ENCODE data around the gene DAB1. TPM values are rescaled to one million over a fixed set of nuclear protein-coding genes. Genes with fewer than 3 reads are reported as not detected.

The DAB1 gene
- polyA plus RNA-seq, 1 donor from 2014 or later: 11.4 TPM

DNA sequence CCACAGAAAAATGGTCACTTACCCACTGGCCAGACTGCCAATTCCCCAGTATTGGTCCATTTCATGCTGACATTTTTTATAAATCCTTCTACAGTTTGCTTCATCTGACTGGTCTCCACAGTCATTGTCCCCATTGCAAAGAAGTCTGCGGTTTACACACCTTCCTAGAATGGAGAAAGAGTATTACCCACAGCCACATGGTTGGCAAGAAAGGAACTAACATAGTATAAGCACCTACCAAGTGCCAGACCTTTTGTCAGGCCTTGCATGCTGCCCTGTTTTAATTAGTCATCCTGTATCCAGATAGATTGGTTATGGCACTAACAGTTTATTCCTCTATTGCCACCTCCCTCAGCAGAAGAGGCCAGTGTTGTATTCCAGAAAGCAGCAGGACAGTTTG lies 469.2 kb downstream of the DAB1 start:
- Histone ChIP-seq H3K4me2 (ENCODE audit: low read length) (no peak overlapping the region), H3K27ac (ENCODE audit: low read length) (no peak overlapping the region), H3K36me3 (ENCODE audit: insufficient read depth, low read length) (no peaks in the 10 kb centered on the region), H3K9me3 (ENCODE audit: low read length) (no peaks in the 10 kb centered on the region), H3F3A (ENCODE audit: insufficient read depth, low read length, poor library complexity, severe bottlenecking) (no peaks in the 10 kb centered on the region), H3K9ac (ENCODE audit: low read length) (no peak overlapping the region), H2AFZ (ENCODE audit: low read depth, low read length) (no peak overlapping the region), H3K9me2 (ENCODE audit: insufficient read depth, low read length) (no peaks in the 10 kb centered on the region), H3K79me2 (replicated peaks; ENCODE audit: insufficient read depth, low read length) (no peaks in the 10 kb centered on the region), H4K20me1 (ENCODE audit: insufficient read depth) (no peaks in the 10 kb centered on the region), H3K27me3 (ENCODE audit: insufficient read depth, low read depth, low read length) (no peaks in the 10 kb centered on the region), H3K4me3 (ENCODE audit: low read length) (no peak overlapping the region)
- TF ChIP-seq TAF1 (IDR thresholded peaks at IDR 0.05; ENCODE audit: low read depth): no peak
- TF ChIP-seq EP300 (conservative IDR thresholded peaks at IDR 0.05; ENCODE audit: poor library complexity, severe bottlenecking): no peak
- TF ChIP-seq EZH2 (IDR thresholded peaks at IDR 0.05; ENCODE audit: borderline replicate concordance, insufficient read depth, low read length, poor library complexity, severe bottlenecking): no peak
- TF ChIP-seq, protein P1, sequence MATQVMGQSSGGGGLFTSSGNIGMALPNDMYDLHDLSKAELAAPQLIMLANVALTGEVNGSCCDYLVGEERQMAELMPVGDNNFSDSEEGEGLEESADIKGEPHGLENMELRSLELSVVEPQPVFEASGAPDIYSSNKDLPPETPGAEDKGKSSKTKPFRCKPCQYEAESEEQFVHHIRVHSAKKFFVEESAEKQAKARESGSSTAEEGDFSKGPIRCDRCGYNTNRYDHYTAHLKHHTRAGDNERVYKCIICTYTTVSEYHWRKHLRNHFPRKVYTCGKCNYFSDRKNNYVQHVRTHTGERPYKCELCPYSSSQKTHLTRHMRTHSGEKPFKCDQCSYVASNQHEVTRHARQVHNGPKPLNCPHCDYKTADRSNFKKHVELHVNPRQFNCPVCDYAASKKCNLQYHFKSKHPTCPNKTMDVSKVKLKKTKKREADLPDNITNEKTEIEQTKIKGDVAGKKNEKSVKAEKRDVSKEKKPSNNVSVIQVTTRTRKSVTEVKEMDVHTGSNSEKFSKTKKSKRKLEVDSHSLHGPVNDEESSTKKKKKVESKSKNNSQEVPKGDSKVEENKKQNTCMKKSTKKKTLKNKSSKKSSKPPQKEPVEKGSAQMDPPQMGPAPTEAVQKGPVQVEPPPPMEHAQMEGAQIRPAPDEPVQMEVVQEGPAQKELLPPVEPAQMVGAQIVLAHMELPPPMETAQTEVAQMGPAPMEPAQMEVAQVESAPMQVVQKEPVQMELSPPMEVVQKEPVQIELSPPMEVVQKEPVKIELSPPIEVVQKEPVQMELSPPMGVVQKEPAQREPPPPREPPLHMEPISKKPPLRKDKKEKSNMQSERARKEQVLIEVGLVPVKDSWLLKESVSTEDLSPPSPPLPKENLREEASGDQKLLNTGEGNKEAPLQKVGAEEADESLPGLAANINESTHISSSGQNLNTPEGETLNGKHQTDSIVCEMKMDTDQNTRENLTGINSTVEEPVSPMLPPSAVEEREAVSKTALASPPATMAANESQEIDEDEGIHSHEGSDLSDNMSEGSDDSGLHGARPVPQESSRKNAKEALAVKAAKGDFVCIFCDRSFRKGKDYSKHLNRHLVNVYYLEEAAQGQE (IDR thresholded peaks at IDR 0.05; ENCODE audit: borderline replicate concordance): no peak
- TF ChIP-seq, protein P2, sequence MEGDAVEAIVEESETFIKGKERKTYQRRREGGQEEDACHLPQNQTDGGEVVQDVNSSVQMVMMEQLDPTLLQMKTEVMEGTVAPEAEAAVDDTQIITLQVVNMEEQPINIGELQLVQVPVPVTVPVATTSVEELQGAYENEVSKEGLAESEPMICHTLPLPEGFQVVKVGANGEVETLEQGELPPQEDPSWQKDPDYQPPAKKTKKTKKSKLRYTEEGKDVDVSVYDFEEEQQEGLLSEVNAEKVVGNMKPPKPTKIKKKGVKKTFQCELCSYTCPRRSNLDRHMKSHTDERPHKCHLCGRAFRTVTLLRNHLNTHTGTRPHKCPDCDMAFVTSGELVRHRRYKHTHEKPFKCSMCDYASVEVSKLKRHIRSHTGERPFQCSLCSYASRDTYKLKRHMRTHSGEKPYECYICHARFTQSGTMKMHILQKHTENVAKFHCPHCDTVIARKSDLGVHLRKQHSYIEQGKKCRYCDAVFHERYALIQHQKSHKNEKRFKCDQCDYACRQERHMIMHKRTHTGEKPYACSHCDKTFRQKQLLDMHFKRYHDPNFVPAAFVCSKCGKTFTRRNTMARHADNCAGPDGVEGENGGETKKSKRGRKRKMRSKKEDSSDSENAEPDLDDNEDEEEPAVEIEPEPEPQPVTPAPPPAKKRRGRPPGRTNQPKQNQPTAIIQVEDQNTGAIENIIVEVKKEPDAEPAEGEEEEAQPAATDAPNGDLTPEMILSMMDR (IDR thresholded peaks at IDR 0.05; ENCODE audit: poor library complexity, severe bottlenecking): no peak
- TF ChIP-seq RAD21 (conservative IDR thresholded peaks at IDR 0.05): no peak
- no peak for TF ChIP-seq POLR2AphosphoS5 (IDR thresholded peaks at IDR 0.05)
- no peak for TF ChIP-seq SMC3 (conservative IDR thresholded peaks at IDR 0.05; ENCODE audit: poor library complexity)
- no peak for TF ChIP-seq MXI1 (conservative IDR thresholded peaks at IDR 0.05; ENCODE audit: poor library complexity, severe bottlenecking)

DNA sequence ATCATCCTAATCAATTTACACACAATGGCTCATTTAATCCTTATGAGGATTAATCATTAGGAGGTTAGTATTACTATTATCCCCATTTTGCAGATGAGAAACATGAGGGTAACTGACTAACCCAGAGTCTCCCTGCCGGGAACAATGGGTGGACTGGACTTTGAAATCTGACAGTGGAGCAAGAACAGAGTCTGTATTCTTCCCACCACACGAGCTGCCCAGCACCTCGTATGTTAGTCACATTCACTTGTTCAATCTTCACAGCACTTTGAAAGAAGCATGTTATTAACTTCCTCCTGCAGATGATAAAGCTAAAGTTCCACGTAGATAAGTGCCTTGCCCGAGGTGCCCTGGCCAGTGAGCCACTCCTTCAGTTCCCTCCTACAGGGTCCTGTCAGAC lies 470.5 kb downstream of the DAB1 start:
- TF ChIP-seq SMC3 (conservative IDR thresholded peaks at IDR 0.05; ENCODE audit: poor library complexity): no peak
- no peak for TF ChIP-seq MXI1 (conservative IDR thresholded peaks at IDR 0.05; ENCODE audit: poor library complexity, severe bottlenecking)
- TF ChIP-seq TAF1 (IDR thresholded peaks at IDR 0.05; ENCODE audit: low read depth): no peak
- TF ChIP-seq, protein P2 (IDR thresholded peaks at IDR 0.05; ENCODE audit: poor library complexity, severe bottlenecking): no peak
- no peak for TF ChIP-seq POLR2AphosphoS5 (IDR thresholded peaks at IDR 0.05)
- TF ChIP-seq, protein P1 (IDR thresholded peaks at IDR 0.05; ENCODE audit: borderline replicate concordance): no peak
- TF ChIP-seq RAD21 (conservative IDR thresholded peaks at IDR 0.05): no peak
- TF ChIP-seq EP300 (conservative IDR thresholded peaks at IDR 0.05; ENCODE audit: poor library complexity, severe bottlenecking): no peak
- TF ChIP-seq EZH2 (IDR thresholded peaks at IDR 0.05; ENCODE audit: borderline replicate concordance, insufficient read depth, low read length, poor library complexity, severe bottlenecking): no peak

More for the DNA sequence above, 470.5 kb downstream of the DAB1 start:
- H3K9ac ChIP-seq (ENCODE audit: low read length): no peak overlapping the region
- no peak overlapping the region for H3K4me2 ChIP-seq (ENCODE audit: low read length)
- H3K27ac ChIP-seq (ENCODE audit: low read length): no peak overlapping the region
- no peaks in the 10 kb centered on the region for H3K36me3 ChIP-seq (ENCODE audit: insufficient read depth, low read length)
- no peaks in the 10 kb centered on the region for H3K27me3 ChIP-seq (ENCODE audit: insufficient read depth, low read depth, low read length)
- no peaks in the 10 kb centered on the region for H4K20me1 ChIP-seq (ENCODE audit: insufficient read depth)
- H3K4me3 ChIP-seq (ENCODE audit: low read length): no peak overlapping the region
- H3K9me3 ChIP-seq (ENCODE audit: low read length): no peaks in the 10 kb centered on the region
- no peaks in the 10 kb centered on the region for H3K79me2 ChIP-seq (replicated peaks; ENCODE audit: insufficient read depth, low read length)
- H3F3A ChIP-seq (ENCODE audit: insufficient read depth, low read length, poor library complexity, severe bottlenecking): no peaks in the 10 kb centered on the region
- H3K9me2 ChIP-seq (ENCODE audit: insufficient read depth, low read length): no peaks in the 10 kb centered on the region
- H2AFZ ChIP-seq (ENCODE audit: low read depth, low read length): no peak overlapping the region

Measured in neural cell (in vitro differentiated cells).